ENCODE results near the gene RRP1.
"Not testable (repeated sequence)": the region's sequence is repeated elsewhere in the genome, so short reads cannot be mapped to it uniquely, and the experiment has no call there.

The RRP1 gene

DNA sequence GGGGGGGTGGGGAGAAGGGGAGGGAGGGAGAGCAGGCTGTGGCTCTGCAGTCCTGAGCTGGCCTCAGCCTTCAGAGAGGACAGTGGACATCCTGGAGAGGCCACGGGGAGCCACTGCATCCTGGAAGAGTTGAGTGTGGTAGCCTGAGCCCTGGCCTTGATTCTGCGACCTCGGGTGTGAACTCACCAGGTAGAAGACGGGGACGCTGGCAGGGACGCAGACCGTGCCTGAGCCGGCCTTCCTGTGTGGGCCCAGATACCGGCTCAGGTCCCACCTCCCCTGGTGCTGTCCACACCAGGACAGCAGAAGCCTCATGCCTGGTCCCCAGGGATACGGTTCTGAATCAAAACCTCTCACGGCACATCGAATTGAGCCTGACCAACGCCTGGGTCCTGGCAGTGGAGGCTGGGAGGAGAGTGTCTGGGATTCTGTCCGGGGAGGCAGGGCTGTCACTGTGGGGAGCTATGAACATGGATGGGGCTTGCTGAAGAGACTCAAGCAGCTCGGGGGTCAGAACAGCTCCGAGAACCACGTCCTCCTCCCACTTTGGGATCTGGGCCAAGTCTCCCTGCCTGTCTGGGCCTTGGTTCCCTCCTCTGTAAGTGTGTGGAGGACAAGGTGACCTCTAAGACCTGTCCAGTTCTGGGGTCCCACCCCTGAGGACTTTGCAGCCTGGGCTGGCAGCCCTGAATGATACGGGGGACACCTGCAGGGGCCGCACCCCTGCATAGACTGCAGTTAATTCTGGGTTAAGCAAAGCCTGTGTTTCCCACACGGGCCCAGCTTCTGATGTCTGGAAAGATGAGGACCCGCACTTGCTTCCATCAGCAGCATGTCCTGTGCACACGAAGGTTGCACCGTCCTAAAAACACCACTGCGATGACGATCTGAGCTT is 30.4 kb downstream of the RRP1 start:
- DNase-seq, result no peak

- DNase-seq, result no peak
Measured at GRCh38 chr21:43820466-43820865, 31.1 kb downstream of the RRP1 start.

DNA sequence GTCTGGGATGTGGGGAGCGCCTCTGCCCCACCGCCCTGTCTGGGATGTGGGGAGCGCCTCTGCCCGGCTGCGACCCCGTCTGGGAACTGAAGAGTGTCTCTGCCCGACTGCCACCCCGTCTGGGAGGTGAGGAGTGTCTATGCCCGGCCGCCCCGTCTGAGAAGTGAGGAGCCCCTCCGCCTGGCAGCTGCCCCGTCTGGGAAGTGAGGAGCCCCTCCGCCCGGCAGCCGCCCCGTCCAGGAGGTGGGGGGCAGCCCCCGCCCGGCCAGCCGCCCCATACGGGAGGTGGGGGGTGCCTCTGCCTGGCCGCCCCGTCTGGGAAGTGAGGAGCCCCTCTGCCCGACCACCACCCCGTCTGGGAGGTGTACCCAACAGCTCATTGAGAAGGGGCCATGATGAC is 32.8 kb downstream of the RRP1 start:
- not testable (repeated sequence) for DNase-seq

DNA sequence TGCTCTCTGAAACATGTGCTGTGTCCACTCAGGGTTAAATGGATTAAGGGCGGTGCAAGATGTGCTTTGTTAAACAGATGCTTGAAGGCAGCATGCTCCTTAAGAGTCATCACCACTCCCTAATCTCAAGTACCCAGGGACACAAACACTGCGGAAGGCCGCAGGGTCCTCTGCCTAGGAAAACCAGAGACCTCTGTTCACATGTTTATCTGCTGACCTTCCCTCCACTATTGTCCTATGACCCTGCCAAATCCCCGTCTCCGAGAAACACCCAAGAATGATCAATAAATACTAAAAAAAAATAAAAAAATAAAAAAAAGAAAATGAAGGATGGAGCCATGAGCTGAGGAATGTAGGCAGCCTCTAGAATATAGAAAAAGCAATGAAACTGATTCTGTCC is 33.4 kb downstream of the RRP1 start:
- DNase-seq, result not testable (repeated sequence)

- no peak for DNase-seq
Measured at GRCh38 chr21:43824333-43825241, 35.2 kb downstream of the RRP1 start.

- DNase-seq, result no peak
Measured at GRCh38 chr21:43825242-43825935, 36.0 kb downstream of the RRP1 start.

GRCh38 chr21:43825936-43826622 is 36.7 kb downstream of the RRP1 start:
- no peak for DNase-seq

DNA sequence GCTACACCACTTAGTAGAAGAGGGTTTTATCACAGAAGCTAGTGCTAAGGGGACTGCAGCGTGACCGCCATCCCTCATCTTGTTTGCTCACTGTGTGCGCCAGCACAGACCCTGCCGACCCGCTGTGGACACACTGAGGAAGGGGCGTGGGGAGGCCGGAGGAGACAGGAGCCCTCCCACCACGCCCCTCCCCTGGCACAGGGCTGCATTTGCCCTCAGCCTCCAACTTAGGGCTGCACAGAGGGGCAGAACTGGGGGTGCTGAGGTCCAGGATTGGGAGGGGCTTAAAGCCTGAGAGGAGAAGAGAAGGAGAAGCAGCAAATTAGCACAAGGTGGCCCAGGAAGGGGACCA is 37.2 kb downstream of the RRP1 start:
- no peak for DNase-seq

DNA sequence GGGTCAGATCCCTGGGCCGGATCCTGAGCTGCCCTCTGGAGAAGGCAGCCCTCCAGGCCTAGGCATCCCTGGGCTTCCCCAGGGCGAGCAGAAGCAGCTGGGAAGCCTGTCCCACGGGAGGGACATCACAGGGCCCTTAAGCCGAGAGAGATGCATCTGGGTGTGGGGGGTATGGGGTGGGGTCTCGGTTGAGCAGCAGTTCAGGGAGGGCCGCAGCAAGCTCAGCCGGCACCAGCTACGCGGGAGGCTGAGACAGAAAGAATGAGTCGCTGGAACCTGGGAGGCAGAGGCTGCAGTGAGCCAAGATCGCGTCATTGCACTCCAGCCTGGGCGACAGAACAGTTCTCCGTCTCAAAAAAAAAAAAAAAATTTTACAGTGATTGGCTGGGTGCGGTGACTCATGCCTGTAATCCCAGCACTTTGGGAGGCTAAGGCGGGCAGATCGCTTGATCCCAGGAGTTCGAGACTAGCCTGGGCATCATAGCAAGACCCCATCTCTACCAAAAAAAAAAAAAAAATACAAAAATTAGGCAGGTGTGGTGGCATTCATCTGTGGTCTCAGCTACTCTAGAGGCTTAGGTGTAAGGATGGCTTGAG is 37.7 kb downstream of the RRP1 start:
- no peak for DNase-seq

DNA sequence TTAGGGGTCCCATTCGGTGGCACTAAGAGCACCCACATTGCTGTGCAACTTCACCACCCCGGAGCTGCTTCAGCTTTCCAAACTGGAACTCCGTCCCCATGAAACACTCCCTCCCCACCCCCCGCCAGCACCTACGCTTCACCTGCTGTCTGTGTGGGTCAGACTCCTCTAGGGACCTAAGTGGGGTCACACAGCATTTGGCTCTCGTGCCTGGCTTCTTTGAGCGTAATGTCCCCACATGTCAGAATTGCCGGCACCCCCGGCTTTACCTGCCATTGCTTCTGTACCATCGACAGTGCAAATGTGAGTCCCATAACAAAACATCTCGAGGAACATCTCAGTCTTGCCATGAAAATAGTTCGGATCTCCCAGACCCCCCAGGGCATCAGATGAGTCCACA is 39.8 kb downstream of the RRP1 start:
- DNase-seq, result no peak

- no peak for DNase-seq
Measured at GRCh38 chr21:43829575-43830119, 40.3 kb downstream of the RRP1 start.

DNA sequence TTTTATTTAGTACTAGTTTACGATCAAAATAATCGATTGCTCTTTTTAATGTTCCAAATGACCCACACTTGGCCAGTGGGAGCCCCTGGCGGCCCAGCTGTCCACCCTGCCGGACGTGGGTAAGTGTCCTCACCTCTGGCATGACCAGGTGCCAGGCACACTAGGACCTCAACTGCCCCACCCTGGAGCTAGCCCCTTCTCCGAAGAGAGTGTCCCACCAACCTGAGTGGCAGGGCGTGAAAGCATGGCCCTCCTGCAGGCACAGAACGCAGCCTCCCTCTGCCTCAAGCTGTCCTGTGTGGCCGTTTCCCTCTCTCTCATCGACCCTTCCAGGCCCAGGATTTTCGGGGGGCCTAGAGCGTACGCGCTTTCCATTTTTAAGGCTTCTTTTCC is 42.8 kb downstream of the RRP1 start:
- DNase-seq, result no peak

GRCh38 chr21:43832648-43833047 is 43.3 kb downstream of the RRP1 start:
- no peak for DNase-seq

- DNase-seq, result no peak
Measured at GRCh38 chr21:43834146-43834905, 44.9 kb downstream of the RRP1 start.

- DNase-seq, result no peak
Measured at GRCh38 chr21:43835050-43835449, 45.7 kb downstream of the RRP1 start.

- no peak for DNase-seq
Measured at GRCh38 chr21:43835861-43836260, 46.5 kb downstream of the RRP1 start.

- DNase-seq, result no peak
Measured at GRCh38 chr21:43836616-43837015, 47.2 kb downstream of the RRP1 start.

GRCh38 chr21:43840259-43840658 is 50.9 kb downstream of the RRP1 start:
- DNase-seq, result no peak

DNA sequence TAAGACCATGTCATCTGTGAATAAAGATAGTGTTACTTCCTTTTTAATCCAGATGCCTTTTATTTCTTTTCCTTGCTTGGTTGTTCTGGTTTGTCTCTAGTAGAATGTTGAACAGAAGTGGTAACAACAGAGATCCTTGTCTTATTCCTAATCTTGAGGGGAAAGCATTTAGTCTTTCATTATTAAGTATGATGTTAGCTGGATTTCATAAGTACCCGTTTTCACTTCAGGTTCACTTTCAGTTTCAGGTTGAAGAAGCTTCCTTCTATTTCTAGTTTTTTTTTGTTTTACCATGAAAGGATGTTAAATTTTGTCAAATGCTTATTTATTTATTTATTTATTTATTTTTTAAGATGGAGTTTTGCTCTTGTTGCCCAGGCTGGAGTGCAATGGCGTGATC is 53.4 kb downstream of the RRP1 start:
- DNase-seq, result no peak

DNA sequence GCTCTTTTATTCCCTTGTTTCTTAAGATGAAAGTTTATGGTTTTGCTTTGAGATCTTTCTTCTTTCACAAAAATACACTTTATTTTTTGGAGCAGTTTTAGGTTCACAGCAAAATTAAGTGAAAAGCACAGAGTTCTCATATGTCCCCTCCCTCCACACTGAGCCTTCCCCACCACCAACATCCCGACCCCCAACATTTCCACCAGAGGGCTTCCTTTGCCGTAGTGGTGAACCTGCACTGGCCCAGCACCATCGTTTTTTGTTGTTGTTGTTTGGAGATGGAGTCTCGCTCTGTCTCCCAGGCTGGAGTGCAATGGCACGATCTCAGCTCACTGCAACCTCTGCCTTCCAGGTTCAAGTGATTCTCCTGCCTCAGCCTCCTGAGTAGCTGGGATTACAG is 55.5 kb downstream of the RRP1 start:
- DNase-seq, result not testable (repeated sequence)

- DNase-seq, result no peak
Measured at GRCh38 chr21:43845386-43845785, 56.0 kb downstream of the RRP1 start.
